H1 (cell line): ENCODE data around the gene UBASH3A. TPM values are rescaled to one million over a fixed set of nuclear protein-coding genes. Genes with fewer than 3 reads are reported as not detected.

ENCODE experiments used
- CHD7 ChIP-seq: fragments of 300-600 bp; sonication (generic); IDR thresholded peaks from 2 replicates; pipeline ENCODE4 v1.7.1; 2012; ENCODE audit warnings: low read length, moderate library complexity, mild to moderate bottlenecking, inconsistent platforms; ENCODE audit not compliant: insufficient replicate concordance
- CTBP2 ChIP-seq: IDR thresholded peaks from 2 replicates; pipeline ENCODE4 v1.7.0; 2011; ENCODE audit warnings: borderline replicate concordance, mild to moderate bottlenecking, moderate library complexity, mixed read lengths, low read length; ENCODE audit not compliant: insufficient read depth, insufficient read length
- RBBP5 ChIP-seq: IDR thresholded peaks from 2 replicates; pipeline ENCODE4 v1.7.1; 2012; ENCODE audit warnings: low read depth, mild to moderate bottlenecking, inconsistent platforms, low read length, moderate library complexity, borderline replicate concordance
- RFX5 ChIP-seq: IDR thresholded peaks from 2 replicates; pipeline ENCODE4 v1.6.1; 2011; ENCODE audit warnings: low read depth, low read length, improper control_type of control experiment, borderline replicate concordance
- SIX5 ChIP-seq: IDR thresholded peaks from 2 replicates; pipeline ENCODE4 v1.6.1; 2011; ENCODE audit warnings: mild to moderate bottlenecking, low read depth, low read length
- SP1 ChIP-seq: IDR thresholded peaks from 2 replicates; pipeline ENCODE4 v1.6.1; 2011; ENCODE audit warnings: low read depth, low read length
- ZNF274 ChIP-seq: IDR thresholded peaks from 2 replicates; pipeline ENCODE4 v1.7.0; 2012; ENCODE audit warnings: low read length, borderline replicate concordance; ENCODE audit errors: extremely low read depth
- polyA plus RNA-seq, 7 experiments: library from polyadenylated mRNA; depleted of rRNA in 3 of 7; stranded (reverse) in 5 of 7; unstranded in 2 of 7; fragments of >200 nt in 5 of 7; fragments of 200-250 nt in 2 of 7; gene quantifications; 1 replicate in 5 of 7; 2 replicates in 1 of 7; 4 replicates in 1 of 7; pipeline versions ENCODE4 v1.2.1 to v1.2.3, GENCODE V29; 2011 to 2013; ENCODE audit warnings: missing spikeins in 2 of 7, mixed read lengths in 2 of 7
- total RNA-seq: library from RNA; stranded (reverse); fragmentation: NEBNext Ultra II Directional; extraction: Animal tissue kit (Norgen Biotek cat#: 25700); gene quantifications from 2 replicates; pipeline ENCODE4 v1.2.1, GENCODE V29; 2021

UBASH3A gene
- total and polyA plus RNA-seq, 2 of the 8 experiments (the other 6 are each of a cell fraction or from before 2014, with no cell fraction given): not detected

DNA sequence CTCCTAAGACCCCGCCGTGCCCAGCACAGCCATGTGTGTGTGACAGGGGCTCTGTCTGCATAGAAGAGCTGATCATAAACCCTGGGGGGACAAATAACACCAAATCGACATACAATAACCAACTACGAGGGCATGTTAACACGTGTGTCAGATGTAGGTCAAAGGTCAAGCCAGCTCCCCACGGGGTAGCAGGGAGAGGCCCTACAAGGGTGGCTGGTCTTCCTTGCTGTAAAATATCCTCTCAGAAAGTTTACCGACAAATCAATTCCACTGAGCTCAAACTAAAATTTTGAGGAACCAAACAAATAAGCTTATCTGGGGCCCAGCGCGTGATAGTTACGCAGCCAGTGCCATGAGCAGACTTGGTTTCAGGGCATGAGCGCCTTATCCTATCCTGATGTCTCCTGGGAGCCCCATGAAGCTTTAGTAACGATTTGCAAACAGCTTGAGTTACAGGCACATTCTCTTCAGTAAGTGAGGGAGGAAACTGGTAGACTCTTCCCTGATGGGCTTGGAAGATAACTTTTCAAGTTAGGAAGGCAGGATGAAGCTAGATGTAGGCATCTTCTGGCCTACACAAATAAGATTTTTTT, 5.2 kb upstream of the UBASH3A start (continued):
- no peak for TF ChIP-seq SP1
- TF ChIP-seq RBBP5: no peak
- no peak for TF ChIP-seq RFX5
- TF ChIP-seq CHD7: no peak
- no peak for TF ChIP-seq ZNF274
- TF ChIP-seq CTBP2: no peak
- TF ChIP-seq SIX5: no peak
